ENCODE results near the gene URM1. TPM values are rescaled to one million over a fixed set of nuclear protein-coding genes. Genes with fewer than 3 reads are reported as not detected.

Gene URM1
- total RNA-seq, 1 experiment from 2014 or later, result 71.8 TPM

- no peak for DNase-seq (ENCODE audit: low read depth)
- in situ Hi-C loops (cut with HindIII; ENCODE audit: low pct_unique_long_range_greater_than_20kb, low sequenced_read_pairs), result no loop called here
Observed at GRCh38 chr9:128374221-128374675, 3.1 kb downstream of the URM1 start.

GRCh38 chr9:128375865-128376264, 4.7 kb downstream of the URM1 start:
- no peak for DNase-seq (ENCODE audit: low read depth)
- in situ Hi-C loops (cut with HindIII; ENCODE audit: low pct_unique_long_range_greater_than_20kb, low sequenced_read_pairs), result no loop called here

- no peak for DNase-seq (ENCODE audit: low read depth)
- in situ Hi-C loops (cut with HindIII; ENCODE audit: low pct_unique_long_range_greater_than_20kb, low sequenced_read_pairs), result no loop called here
Observed at GRCh38 chr9:128382261-128382660, 11.1 kb downstream of the URM1 start.

GRCh38 chr9:128383007-128383753, 12.0 kb downstream of the URM1 start:
- in situ Hi-C loops (cut with HindIII; ENCODE audit: low pct_unique_long_range_greater_than_20kb, low sequenced_read_pairs), result no loop called here
- no peak for DNase-seq (ENCODE audit: low read depth)

- no peak for DNase-seq (ENCODE audit: low read depth)
- in situ Hi-C loops (cut with HindIII; ENCODE audit: low pct_unique_long_range_greater_than_20kb, low sequenced_read_pairs), result no loop called here
Observed at GRCh38 chr9:128383791-128384190, 12.6 kb downstream of the URM1 start.

GRCh38 chr9:128384801-128385495, 13.8 kb downstream of the URM1 start:
- in situ Hi-C loops (cut with HindIII; ENCODE audit: low pct_unique_long_range_greater_than_20kb, low sequenced_read_pairs), result no loop called here
- DNase-seq (ENCODE audit: low read depth), result no peak

GRCh38 chr9:128385496-128386460, 14.6 kb downstream of the URM1 start:
- no peak for DNase-seq (ENCODE audit: low read depth)
- in situ Hi-C loops (cut with HindIII; ENCODE audit: low pct_unique_long_range_greater_than_20kb, low sequenced_read_pairs), result no loop called here

- no peak for DNase-seq (ENCODE audit: low read depth)
- in situ Hi-C loops (cut with HindIII; ENCODE audit: low pct_unique_long_range_greater_than_20kb, low sequenced_read_pairs), result no loop called here
Observed at GRCh38 chr9:128388150-128388549, 17.0 kb downstream of the URM1 start.

- in situ Hi-C loops (cut with HindIII; ENCODE audit: low pct_unique_long_range_greater_than_20kb, low sequenced_read_pairs), result no loop called here
- DNase-seq (ENCODE audit: low read depth), result no peak
Observed at GRCh38 chr9:128389395-128390149, 18.4 kb downstream of the URM1 start.

GRCh38 chr9:128390150-128390812, 19.1 kb downstream of the URM1 start:
- no peak for DNase-seq (ENCODE audit: low read depth)
- in situ Hi-C loops (cut with HindIII; ENCODE audit: low pct_unique_long_range_greater_than_20kb, low sequenced_read_pairs), result no loop called here

- in situ Hi-C loops (cut with HindIII; ENCODE audit: low pct_unique_long_range_greater_than_20kb, low sequenced_read_pairs), result no loop called here
- no peak for DNase-seq (ENCODE audit: low read depth)
Observed at GRCh38 chr9:128390813-128391711, 19.9 kb downstream of the URM1 start.

- no peak for DNase-seq (ENCODE audit: low read depth)
- in situ Hi-C loops (cut with HindIII; ENCODE audit: low pct_unique_long_range_greater_than_20kb, low sequenced_read_pairs), result no loop called here
Observed at GRCh38 chr9:128391956-128392301, 20.8 kb downstream of the URM1 start.

- no peak for DNase-seq (ENCODE audit: low read depth)
- in situ Hi-C loops (cut with HindIII; ENCODE audit: low pct_unique_long_range_greater_than_20kb, low sequenced_read_pairs), result no loop called here
Observed at GRCh38 chr9:128392302-128393144, 21.3 kb downstream of the URM1 start.

- in situ Hi-C loops (cut with HindIII; ENCODE audit: low pct_unique_long_range_greater_than_20kb, low sequenced_read_pairs), result no loop called here
Observed at GRCh38 chr9:128393145-128393775, 22.1 kb downstream of the URM1 start.

GRCh38 chr9:128393970-128394369, 22.8 kb downstream of the URM1 start:
- in situ Hi-C loops (cut with HindIII; ENCODE audit: low pct_unique_long_range_greater_than_20kb, low sequenced_read_pairs), result no loop called here
- no peak for DNase-seq (ENCODE audit: low read depth)

More at GRCh38 chr9:128393145-128393775, 22.1 kb downstream of the URM1 start:
- no peak for DNase-seq (ENCODE audit: low read depth)

Measured in Caki2 (cell line).